HEK293 (cell line): ENCODE measurements around the gene LAMTOR3.

Experiments
- CTCF ChIA-PET: fragments of 350-600 bp; formaldehyde crosslinking; extraction: SDS; loops from one replicate; lab custom pipeline; 2021; ENCODE audit warnings: antibody characterized with exemption; lab: Yijun Ruan, JAX
- POLR2A ChIA-PET: fragments of 300-600 bp; formaldehyde crosslinking; extraction: SDS; loops from one replicate; lab custom pipeline; 2020; ENCODE audit warnings: antibody characterized with exemption, inconsistent platforms; lab: Yijun Ruan, JAX
- H3K27ac ChIP-seq: fragments of 200-500 bp; sonication (Bioruptor generic); 2 replicates; pipeline ENCODE4 v1.5.1; 2014; ENCODE audit warnings: low read depth, low read length, control low read depth, inconsistent platforms; ENCODE audit errors: extremely low read depth
- H3K36me3 ChIP-seq, 2 experiments: fragments of 200-500 bp in 1 of 2; sonication (Bioruptor generic) in 1 of 2; 1 replicate in 1 of 2; 2 replicates in 1 of 2; pipeline ENCODE4 v1.5.1; 2014 to 2017; ENCODE audit warnings: inconsistent platforms in 2 of 2, low read length in 2 of 2; ENCODE audit not compliant: control insufficient read depth in 2 of 2, insufficient read depth in 1 of 2
- H3K4me1 ChIP-seq: fragments of 200-500 bp; sonication (Bioruptor generic); 2 replicates; pipeline ENCODE4 v1.5.1; 2014; ENCODE audit warnings: mild to moderate bottlenecking, low read length, inconsistent platforms; ENCODE audit not compliant: control insufficient read depth, insufficient read depth
- H3K4me3 ChIP-seq: 2 replicates; pipeline ENCODE4 v1.5.1; 2011; ENCODE audit warnings: low read depth, mild to moderate bottlenecking, control low read depth, low read length, moderate library complexity
- H3K9me3 ChIP-seq: fragments of 200-500 bp; sonication (Bioruptor generic); 2 replicates; pipeline ENCODE4 v1.5.1; 2014; ENCODE audit warnings: low read depth, low read length, inconsistent platforms; ENCODE audit not compliant: control insufficient read depth, insufficient read depth
- MEIS1 ChIP-seq: sonication (generic); formaldehyde crosslinking; IDR thresholded peaks from 2 replicates; pipeline ENCODE4 v1.8.1; 2022; ENCODE audit warnings: missing genetic modification reagents, mild to moderate bottlenecking, borderline replicate concordance
- MZF1 ChIP-seq: fragments of 450-650 bp; formaldehyde crosslinking; IDR thresholded peaks from 2 replicates; pipeline ENCODE4 v1.5.1; 2017; ENCODE audit warnings: missing biosample characterization, missing genetic modification characterization, borderline replicate concordance
- OSR2 ChIP-seq: fragments of 450-650 bp; formaldehyde crosslinking; IDR thresholded peaks from 2 replicates; pipeline ENCODE4 v1.5.1; 2016; ENCODE audit warnings: missing biosample characterization, missing genetic modification characterization
- OVOL3 ChIP-seq: fragments of 450-650 bp; formaldehyde crosslinking; IDR thresholded peaks from 2 replicates; pipeline ENCODE4 v1.5.1; 2016; ENCODE audit warnings: missing biosample characterization, missing genetic modification characterization
- YY1 ChIP-seq: fragments of 450-650 bp; formaldehyde crosslinking; IDR thresholded peaks from 2 replicates; pipeline ENCODE4 v1.5.1; 2018; ENCODE audit warnings: missing biosample characterization, missing genetic modification characterization
- YY2 ChIP-seq: fragments of 450-650 bp; formaldehyde crosslinking; IDR thresholded peaks from 2 replicates; pipeline ENCODE4 v1.5.1; 2016; ENCODE audit warnings: missing biosample characterization, missing genetic modification characterization
- ZBTB44 ChIP-seq: fragments of 450-650 bp; IDR thresholded peaks from 2 replicates; pipeline ENCODE4 v1.5.1; 2018; ENCODE audit warnings: missing biosample characterization, mild to moderate bottlenecking, missing genetic modification characterization
- ZBTB7A ChIP-seq: fragments of 450-650 bp; formaldehyde crosslinking; IDR thresholded peaks from 2 replicates; pipeline ENCODE4 v1.5.1; 2016; ENCODE audit warnings: low read depth, missing biosample characterization, missing genetic modification characterization
- ZNF112 ChIP-seq: fragments of 450-650 bp; formaldehyde crosslinking; IDR thresholded peaks from 2 replicates; pipeline ENCODE4 v1.5.0; 2017; ENCODE audit warnings: missing biosample characterization, missing genetic modification characterization
- ZNF148 ChIP-seq: fragments of 450-650 bp; formaldehyde crosslinking; IDR thresholded peaks from 2 replicates; pipeline ENCODE4 v1.5.0; 2017; ENCODE audit warnings: missing biosample characterization, missing genetic modification characterization, borderline replicate concordance
- ZNF266 ChIP-seq: fragments of 450-650 bp; formaldehyde crosslinking; IDR thresholded peaks from 2 replicates; pipeline ENCODE4 v1.5.1; 2016; ENCODE audit warnings: missing biosample characterization, missing genetic modification characterization, low read depth
- ZNF366 ChIP-seq: fragments of 450-650 bp; formaldehyde crosslinking; conservative IDR thresholded peaks from 2 replicates; pipeline ENCODE4 v1.5.1; 2016; ENCODE audit warnings: missing biosample characterization, missing genetic modification characterization
- ZNF37A ChIP-seq: fragments of 450-650 bp; IDR thresholded peaks from 2 replicates; pipeline ENCODE4 v1.5.1; 2018; ENCODE audit warnings: missing biosample characterization, missing genetic modification characterization
- ZNF404 ChIP-seq: fragments of 450-650 bp; formaldehyde crosslinking; IDR thresholded peaks from 2 replicates; pipeline ENCODE4 v1.5.1; 2017; ENCODE audit warnings: missing biosample characterization, missing genetic modification characterization
- ZNF521 ChIP-seq: fragments of 450-650 bp; formaldehyde crosslinking; IDR thresholded peaks from 2 replicates; pipeline ENCODE4 v1.5.1; 2017; ENCODE audit warnings: missing biosample characterization, mild to moderate bottlenecking, missing genetic modification characterization
- ZNF544 ChIP-seq: fragments of 450-650 bp; formaldehyde crosslinking; IDR thresholded peaks from 2 replicates; pipeline ENCODE4 v1.5.0; 2017; ENCODE audit warnings: missing biosample characterization, missing genetic modification characterization
- ZNF558 ChIP-seq: fragments of 450-650 bp; formaldehyde crosslinking; IDR thresholded peaks from 2 replicates; pipeline ENCODE4 v1.5.1; 2016; ENCODE audit warnings: missing biosample characterization, missing genetic modification characterization
- ZNF561 ChIP-seq: fragments of 450-650 bp; IDR thresholded peaks from 2 replicates; pipeline ENCODE4 v1.5.1; 2018; ENCODE audit warnings: missing biosample characterization, missing genetic modification characterization, borderline replicate concordance
- ZNF624 ChIP-seq: fragments of 450-650 bp; formaldehyde crosslinking; IDR thresholded peaks from 2 replicates; pipeline ENCODE4 v1.5.1; 2017; ENCODE audit warnings: missing biosample characterization, missing genetic modification characterization
- ZNF629 ChIP-seq: fragments of 450-650 bp; formaldehyde crosslinking; IDR thresholded peaks from 2 replicates; pipeline ENCODE4 v1.5.1; 2017; ENCODE audit warnings: missing biosample characterization, missing genetic modification characterization
- ZNF639 ChIP-seq: fragments of 450-650 bp; formaldehyde crosslinking; IDR thresholded peaks from 2 replicates; pipeline ENCODE4 v1.5.1; 2016; ENCODE audit warnings: missing biosample characterization, missing genetic modification characterization
- ZNF791 ChIP-seq: fragments of 450-650 bp; formaldehyde crosslinking; IDR thresholded peaks from 2 replicates; pipeline ENCODE4 v1.5.1; 2016; ENCODE audit warnings: missing biosample characterization, missing genetic modification characterization
- ZNF792 ChIP-seq: fragments of 450-650 bp; formaldehyde crosslinking; IDR thresholded peaks from 2 replicates; pipeline ENCODE4 v1.5.1; 2016; ENCODE audit warnings: missing biosample characterization, missing genetic modification characterization
- ZNF837 ChIP-seq: fragments of 450-650 bp; formaldehyde crosslinking; IDR thresholded peaks from 2 replicates; pipeline ENCODE4 v1.5.1; 2016; ENCODE audit warnings: missing biosample characterization, missing genetic modification characterization
- ZNF843 ChIP-seq: fragments of 450-650 bp; formaldehyde crosslinking; IDR thresholded peaks from 2 replicates; pipeline ENCODE4 v1.5.1; 2016; ENCODE audit warnings: missing biosample characterization, missing genetic modification characterization
- ZSCAN23 ChIP-seq: fragments of 450-650 bp; formaldehyde crosslinking; IDR thresholded peaks from 2 replicates; pipeline ENCODE4 v1.5.1; 2016; ENCODE audit warnings: missing biosample characterization, missing genetic modification characterization
- TF ChIP-seq, protein P1 (sequence below): fragments of 450-650 bp; formaldehyde crosslinking; IDR thresholded peaks from 2 replicates; pipeline ENCODE4 v1.5.1; 2016; ENCODE audit warnings: missing biosample characterization, missing genetic modification characterization
- TF ChIP-seq, protein P2 (sequence below): fragments of 450-650 bp; formaldehyde crosslinking; IDR thresholded peaks from 2 replicates; pipeline ENCODE4 v1.5.1; 2016; ENCODE audit warnings: missing biosample characterization, missing genetic modification characterization

Gene LAMTOR3

GRCh38 chr4:99868126-99868596 lies 26.1 kb downstream of the LAMTOR3 start (continued):
- TF ChIP-seq ZNF112 (tag by site-specific recombination) (no peak), YY2 (no peak), ZNF366 (tag by site-specific recombination) (no peak)
- TF ChIP-seq, protein P1, sequence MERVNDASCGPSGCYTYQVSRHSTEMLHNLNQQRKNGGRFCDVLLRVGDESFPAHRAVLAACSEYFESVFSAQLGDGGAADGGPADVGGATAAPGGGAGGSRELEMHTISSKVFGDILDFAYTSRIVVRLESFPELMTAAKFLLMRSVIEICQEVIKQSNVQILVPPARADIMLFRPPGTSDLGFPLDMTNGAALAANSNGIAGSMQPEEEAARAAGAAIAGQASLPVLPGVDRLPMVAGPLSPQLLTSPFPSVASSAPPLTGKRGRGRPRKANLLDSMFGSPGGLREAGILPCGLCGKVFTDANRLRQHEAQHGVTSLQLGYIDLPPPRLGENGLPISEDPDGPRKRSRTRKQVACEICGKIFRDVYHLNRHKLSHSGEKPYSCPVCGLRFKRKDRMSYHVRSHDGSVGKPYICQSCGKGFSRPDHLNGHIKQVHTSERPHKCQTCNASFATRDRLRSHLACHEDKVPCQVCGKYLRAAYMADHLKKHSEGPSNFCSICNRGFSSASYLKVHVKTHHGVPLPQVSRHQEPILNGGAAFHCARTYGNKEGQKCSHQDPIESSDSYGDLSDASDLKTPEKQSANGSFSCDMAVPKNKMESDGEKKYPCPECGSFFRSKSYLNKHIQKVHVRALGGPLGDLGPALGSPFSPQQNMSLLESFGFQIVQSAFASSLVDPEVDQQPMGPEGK (tag by site-specific recombination): no peak

DNA sequence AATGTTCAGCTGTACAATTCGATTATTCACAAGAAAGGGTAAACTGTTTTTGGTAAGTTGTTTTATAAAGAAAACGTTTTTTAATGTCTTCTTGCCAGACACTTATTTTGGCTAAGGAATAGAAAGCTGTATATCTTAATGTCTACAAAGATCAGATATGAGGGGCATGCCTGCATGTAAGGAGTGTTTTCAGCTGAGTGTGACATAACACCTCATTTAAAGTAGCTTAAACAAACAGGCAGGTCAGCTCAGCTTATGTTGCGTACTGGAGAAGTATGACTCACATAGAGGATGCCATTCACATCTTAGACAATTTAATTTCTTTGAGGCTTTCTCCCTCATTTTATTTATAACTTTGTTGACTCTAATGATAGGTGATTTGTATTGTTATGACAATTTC lies 30.4 kb downstream of the LAMTOR3 start:
- Histone ChIP-seq H3K4me1 (no peaks in the 10 kb centered on the region), H3K9me3 (no peaks in the 10 kb centered on the region), H3K4me3 (no peak overlapping the region), H3K36me3 (no peaks in the 10 kb centered on the region), H3K27ac (no peak overlapping the region)
- POLR2A ChIA-PET: interaction anchor here (0.6 to 1.2 kb wide), 2 partner anchors 10 to 83 kb away, joined by 3 read pairs; partner anchors contain the start of gene DNAJB14
- CTCF ChIA-PET: interaction anchor here (0.6 kb wide), 1 partner anchor 19 kb away, joined by 4 read pairs; no protein-coding TSS in a partner anchor
- no peak for TF ChIP-seq ZBTB44 (tag by site-specific recombination)
- TF ChIP-seq, protein P2, sequence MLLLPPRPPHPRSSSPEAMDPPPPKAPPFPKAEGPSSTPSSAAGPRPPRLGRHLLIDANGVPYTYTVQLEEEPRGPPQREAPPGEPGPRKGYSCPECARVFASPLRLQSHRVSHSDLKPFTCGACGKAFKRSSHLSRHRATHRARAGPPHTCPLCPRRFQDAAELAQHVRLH (tag by site-specific recombination): no peak
- 0 out of 2 replicates have a peak, but pooled peaks have one; percentile 23 for TF ChIP-seq ZNF843
- no peak for TF ChIP-seq ZSCAN23 (tag by site-specific recombination)
- no peak for TF ChIP-seq ZNF366 (tag by site-specific recombination)
- TF ChIP-seq OVOL3 (tag by site-specific recombination): no peak
- no peak for TF ChIP-seq ZNF112 (tag by site-specific recombination)
- TF ChIP-seq ZNF544: no peak
- TF ChIP-seq ZNF639 (tag by site-specific recombination): no peak
- TF ChIP-seq ZNF266 (tag by site-specific recombination): no peak
- no peak for TF ChIP-seq ZNF404 (tag by site-specific recombination)
- no peak for TF ChIP-seq ZNF148 (tag by site-specific recombination)
- TF ChIP-seq MZF1 (tag by site-specific recombination): no peak
- no peak for TF ChIP-seq ZNF791 (tag by site-specific recombination)
- no peak for TF ChIP-seq ZNF37A (tag by site-specific recombination)
- TF ChIP-seq ZNF792 (tag by site-specific recombination): no peak
- no peak for TF ChIP-seq MEIS1 (CRISPR knock-in tag)
- TF ChIP-seq ZBTB7A (tag by site-specific recombination): no peak
- no peak for TF ChIP-seq YY1 (tag by site-specific recombination)
- no peak for TF ChIP-seq ZNF521
- TF ChIP-seq ZNF629 (tag by site-specific recombination): peak; percentile 63
- no peak for TF ChIP-seq ZNF561 (tag by site-specific recombination)
- TF ChIP-seq OSR2 (tag by site-specific recombination): peak; percentile 89
- no peak for TF ChIP-seq ZNF624 (tag by site-specific recombination)
- no peak for TF ChIP-seq ZNF558
- no peak for TF ChIP-seq ZNF837 (tag by site-specific recombination)
